HG03439 (cell line): Measurements from ENCODE around the gene TCF7L2.
"Not testable (repeated sequence)": the region's sequence is repeated elsewhere in the genome, so short reads cannot be mapped to it uniquely, and the experiment has no call there.

Source experiments
- ATAC-seq: cut with Tn5 transposase; IDR thresholded peaks from one replicate; pipeline ENCODE4 v1.9.1; 2021; ENCODE audit warnings: mild to moderate bottlenecking, moderate library complexity; ENCODE audit not compliant: unreplicated experiment

TCF7L2 gene

GRCh38 chr10:113061557-113061956 is 111.5 kb downstream of the TCF7L2 start:
- ATAC-seq = no peak

- no peak for ATAC-seq
These were observed 113.3 kb downstream of the TCF7L2 start for GRCh38 chr10:113063043-113063967.

GRCh38 chr10:113064039-113064438 is 114.0 kb downstream of the TCF7L2 start:
- no peak for ATAC-seq

- not testable (repeated sequence) for ATAC-seq
These were observed 116.1 kb downstream of the TCF7L2 start for GRCh38 chr10:113066120-113066519.

- ATAC-seq = no peak
These were observed 116.7 kb downstream of the TCF7L2 start for GRCh38 chr10:113066561-113067312.

GRCh38 chr10:113067501-113067900 is 117.5 kb downstream of the TCF7L2 start:
- no peak for ATAC-seq

- ATAC-seq = no peak
These were observed 118.3 kb downstream of the TCF7L2 start for GRCh38 chr10:113068178-113068890.

- ATAC-seq = no peak
These were observed 119.5 kb downstream of the TCF7L2 start for GRCh38 chr10:113069595-113069994.

- ATAC-seq = no peak
These were observed 121.4 kb downstream of the TCF7L2 start for GRCh38 chr10:113071446-113071845.

GRCh38 chr10:113073549-113074189 is 123.6 kb downstream of the TCF7L2 start:
- ATAC-seq = no peak

- no peak for ATAC-seq
These were observed 126.9 kb downstream of the TCF7L2 start for GRCh38 chr10:113076949-113077348.

GRCh38 chr10:113078282-113078907 is 128.3 kb downstream of the TCF7L2 start:
- no peak for ATAC-seq

GRCh38 chr10:113080061-113080924 is 130.2 kb downstream of the TCF7L2 start:
- no peak for ATAC-seq

- no peak for ATAC-seq
These were observed 130.8 kb downstream of the TCF7L2 start for GRCh38 chr10:113080925-113081229.

GRCh38 chr10:113084031-113084430 is 134.0 kb downstream of the TCF7L2 start:
- no peak for ATAC-seq

- no peak for ATAC-seq
These were observed 135.7 kb downstream of the TCF7L2 start for GRCh38 chr10:113085776-113086175.

GRCh38 chr10:113086282-113086681 is 136.2 kb downstream of the TCF7L2 start:
- no peak for ATAC-seq

- no peak for ATAC-seq
These were observed 137.3 kb downstream of the TCF7L2 start for GRCh38 chr10:113087165-113088029.

GRCh38 chr10:113088194-113088593 is 138.1 kb downstream of the TCF7L2 start:
- no peak for ATAC-seq
